HG02759 (cell line): ENCODE results near the gene WNT10A.

Experiments
- ATAC-seq: cut with Tn5 transposase; IDR thresholded peaks from one replicate; pipeline ENCODE4 v1.9.1; 2021; ENCODE audit warnings: mild to moderate bottlenecking, moderate library complexity; ENCODE audit not compliant: unreplicated experiment

Gene WNT10A

DNA sequence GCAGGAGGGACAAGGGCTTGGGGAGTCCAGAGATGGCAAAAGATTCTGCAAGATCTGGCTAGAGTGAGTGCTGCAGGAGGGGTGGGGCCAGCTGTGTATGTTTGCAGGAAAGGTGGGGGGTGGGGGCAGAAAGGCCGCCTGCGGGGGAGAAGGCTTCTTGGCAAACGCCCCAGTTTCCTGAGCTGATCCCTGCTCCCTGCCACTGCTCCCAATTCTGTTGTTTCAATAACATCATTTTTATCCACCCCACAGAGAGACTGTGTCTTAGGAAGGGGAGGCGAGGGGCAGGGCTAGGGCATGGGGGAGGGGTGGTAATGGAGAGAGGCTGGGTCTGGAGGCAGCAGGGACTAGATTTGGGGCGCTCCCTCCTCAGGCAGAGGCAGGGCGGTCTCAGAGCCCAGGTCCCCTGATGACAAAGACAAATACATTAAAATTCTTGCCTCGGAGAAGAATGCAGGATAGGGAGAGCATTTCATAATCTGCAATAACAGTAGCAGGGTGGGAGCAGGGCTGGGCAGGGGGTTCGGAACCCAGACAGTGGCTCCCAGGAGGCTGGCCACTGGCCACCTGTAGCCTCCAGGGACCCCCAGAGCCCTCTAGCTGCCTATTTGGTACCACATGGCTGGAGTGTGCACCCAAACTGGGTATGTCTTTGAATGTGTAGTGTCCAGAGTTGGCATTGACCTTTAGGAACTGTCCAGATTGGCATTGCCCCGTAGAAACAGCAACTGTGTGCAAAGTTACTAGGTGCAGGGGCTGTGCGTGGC is 23.1 kb upstream of the WNT10A start:
- no peak for ATAC-seq

DNA sequence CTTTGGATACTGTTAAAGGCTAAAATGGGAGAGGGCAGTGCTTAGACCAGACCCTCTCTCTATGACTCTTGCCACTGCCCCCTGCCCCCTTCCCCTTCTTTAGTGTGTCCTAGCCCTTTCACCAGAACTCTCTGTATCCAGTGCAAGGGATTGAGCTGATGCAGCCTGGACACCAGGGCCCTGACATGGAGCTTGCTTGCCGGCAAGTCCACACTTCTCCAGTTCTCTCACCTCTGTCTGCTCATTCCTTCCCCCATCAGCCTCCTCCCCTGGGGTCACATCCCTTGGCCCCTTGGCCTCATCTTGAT is 22.6 kb upstream of the WNT10A start:
- no peak for ATAC-seq

DNA sequence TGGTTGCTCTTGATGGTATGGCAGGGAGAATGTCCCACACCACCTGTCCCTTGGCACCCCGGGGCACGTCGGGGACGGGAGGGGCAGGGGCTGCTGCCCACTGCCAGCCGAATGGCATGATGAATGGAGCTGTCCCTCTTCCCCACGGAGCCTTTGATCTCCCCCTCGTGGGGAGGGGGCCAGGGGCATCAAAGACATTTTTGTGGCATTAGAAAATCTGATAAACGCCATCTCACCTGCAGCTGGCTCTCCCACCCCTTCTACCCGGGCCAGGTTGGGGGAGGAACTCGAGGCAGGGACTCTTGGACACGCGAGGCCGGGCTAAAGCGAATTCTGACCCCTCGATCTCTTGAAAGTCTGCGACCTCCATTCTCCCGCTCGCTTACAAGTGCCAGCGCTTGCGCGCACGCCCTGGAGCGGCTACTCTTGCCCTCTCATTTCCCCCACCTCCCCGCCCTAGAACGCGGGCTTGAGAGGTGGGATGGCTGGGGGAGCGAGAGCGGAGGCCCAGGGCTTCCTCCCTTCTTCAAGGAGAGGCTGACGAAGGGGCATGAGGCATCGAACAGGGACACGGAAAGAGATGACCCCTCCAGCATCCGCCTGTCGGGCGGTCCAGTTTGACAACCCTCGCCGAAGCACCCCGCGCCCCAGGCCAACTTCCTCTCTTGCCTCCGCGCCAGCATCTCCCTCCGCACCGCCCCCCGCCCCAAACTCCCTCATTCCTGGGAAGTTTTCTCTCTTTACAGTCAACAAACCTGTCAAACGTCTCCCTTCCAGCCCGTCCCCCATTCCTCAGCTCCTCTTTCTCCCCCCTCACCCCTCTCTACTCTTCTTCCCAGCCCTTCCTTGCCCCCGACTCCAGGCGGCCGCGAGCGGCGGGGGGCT is 21.7 kb upstream of the WNT10A start:
- ATAC-seq: no peak

DNA sequence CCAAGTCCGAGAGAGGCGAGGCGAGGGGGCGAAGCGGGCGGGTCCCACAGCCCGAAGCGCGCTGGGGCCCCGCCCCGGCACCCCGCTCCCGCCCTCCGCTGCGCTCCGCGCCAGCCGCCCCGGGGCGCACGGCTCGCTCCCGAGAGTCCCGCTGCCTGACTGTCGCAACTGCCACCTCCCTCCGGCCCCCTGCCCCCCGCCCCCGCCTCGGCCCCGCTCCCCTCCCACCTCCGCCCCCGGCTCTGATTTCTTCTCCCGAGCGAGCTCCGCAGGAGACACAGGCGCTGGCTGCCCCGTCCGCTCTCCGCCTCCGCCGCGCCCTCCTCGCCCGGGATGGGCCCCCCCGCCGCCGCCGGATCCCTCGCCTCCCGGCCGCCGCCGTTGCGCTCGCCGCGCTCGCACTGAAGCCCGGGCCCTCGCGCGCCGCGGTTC is 21.1 kb upstream of the WNT10A start, which contains the start of gene WNT6:
TSS of gene WNT6 (plus strand) at position 250 of the 432 bp plus-strand sequence. CDS start 233 bp downstream, outside the sequence.
- no peak for ATAC-seq

GRCh38 chr2:218859988-218860831 is 20.4 kb upstream of the WNT10A start:
- no peak for ATAC-seq

DNA sequence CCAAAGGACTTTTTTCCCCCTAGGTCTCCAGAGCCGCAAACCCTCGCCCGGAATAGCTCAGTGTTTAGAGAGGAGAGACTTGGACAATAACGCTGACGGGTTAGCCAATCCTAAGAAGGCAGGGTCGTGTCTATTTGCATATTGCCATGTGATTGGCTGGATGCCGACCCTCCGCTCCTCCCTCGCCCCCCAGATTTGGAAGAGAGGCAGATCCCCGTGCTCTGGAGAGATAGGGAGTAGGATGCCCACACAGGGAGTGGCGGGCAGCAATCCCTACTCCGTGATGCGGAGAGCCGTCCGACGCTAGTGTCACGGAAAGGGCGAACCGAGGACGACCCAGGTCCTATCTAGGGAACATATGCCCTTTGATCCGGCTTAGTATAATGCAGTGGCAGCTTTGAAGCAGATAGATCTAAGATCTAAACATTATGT is 19.7 kb upstream of the WNT10A start:
- ATAC-seq: no peak

- no peak for ATAC-seq
Observed at GRCh38 chr2:218861645-218862318, 18.9 kb upstream of the WNT10A start.

- ATAC-seq: no peak
Observed at GRCh38 chr2:218863021-218863520, 17.6 kb upstream of the WNT10A start.

DNA sequence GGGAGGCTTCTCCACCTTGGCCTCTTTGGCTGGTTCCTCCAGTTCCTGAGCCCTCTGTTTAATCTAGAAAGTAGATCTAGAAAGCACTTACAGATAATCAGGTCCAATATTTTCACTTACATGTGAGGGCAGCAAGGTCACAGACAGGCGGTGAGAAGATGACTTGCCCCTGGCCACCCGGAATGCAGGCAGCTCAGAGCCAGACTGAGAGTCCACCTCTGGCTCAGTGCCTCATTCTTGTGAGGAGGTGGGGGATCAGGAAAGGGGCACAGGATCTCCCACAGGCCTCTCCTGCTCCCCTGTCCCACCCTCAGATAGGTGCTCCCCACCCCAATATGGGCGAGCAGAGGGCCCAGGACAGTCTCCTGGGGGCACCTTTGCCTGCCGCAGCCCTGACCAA is 15.3 kb upstream of the WNT10A start:
- ATAC-seq: no peak

- ATAC-seq: no peak
Observed at GRCh38 chr2:218865999-218866398, 14.7 kb upstream of the WNT10A start.

DNA sequence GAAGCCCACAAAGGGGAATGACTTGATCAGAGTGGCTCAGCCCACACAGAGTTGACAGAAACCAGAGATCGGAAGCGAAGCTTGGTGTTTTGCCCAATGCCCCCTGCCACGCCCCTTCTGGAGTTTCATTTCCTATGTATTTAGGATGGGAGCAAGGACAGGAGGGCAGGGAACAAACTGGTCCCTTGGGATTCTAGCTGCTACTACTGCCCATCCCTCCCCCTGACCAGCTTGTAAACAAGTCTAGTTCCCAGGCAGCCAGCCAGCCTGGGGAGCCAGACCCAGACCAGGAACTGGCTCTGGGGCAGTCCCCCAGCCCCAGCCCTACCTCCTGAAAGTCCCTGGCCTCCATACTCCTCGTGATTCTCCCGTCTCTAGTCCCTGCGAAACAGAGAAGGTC is 12.8 kb upstream of the WNT10A start:
- ATAC-seq: no peak

GRCh38 chr2:218869064-218869463 is 11.6 kb upstream of the WNT10A start:
- ATAC-seq: no peak

DNA sequence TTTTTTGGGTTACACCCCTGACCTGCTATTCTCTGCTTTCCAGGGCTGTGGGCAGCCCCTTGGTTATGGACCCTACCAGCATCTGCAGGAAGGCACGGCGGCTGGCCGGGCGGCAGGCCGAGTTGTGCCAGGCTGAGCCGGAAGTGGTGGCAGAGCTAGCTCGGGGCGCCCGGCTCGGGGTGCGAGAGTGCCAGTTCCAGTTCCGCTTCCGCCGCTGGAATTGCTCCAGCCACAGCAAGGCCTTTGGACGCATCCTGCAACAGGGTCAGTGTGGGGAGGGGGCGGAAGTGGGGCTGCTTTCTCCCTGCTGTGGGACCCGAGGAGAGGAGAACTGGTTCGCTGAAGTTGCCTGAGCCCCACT is 9.7 kb upstream of the WNT10A start:
- no peak for ATAC-seq

DNA sequence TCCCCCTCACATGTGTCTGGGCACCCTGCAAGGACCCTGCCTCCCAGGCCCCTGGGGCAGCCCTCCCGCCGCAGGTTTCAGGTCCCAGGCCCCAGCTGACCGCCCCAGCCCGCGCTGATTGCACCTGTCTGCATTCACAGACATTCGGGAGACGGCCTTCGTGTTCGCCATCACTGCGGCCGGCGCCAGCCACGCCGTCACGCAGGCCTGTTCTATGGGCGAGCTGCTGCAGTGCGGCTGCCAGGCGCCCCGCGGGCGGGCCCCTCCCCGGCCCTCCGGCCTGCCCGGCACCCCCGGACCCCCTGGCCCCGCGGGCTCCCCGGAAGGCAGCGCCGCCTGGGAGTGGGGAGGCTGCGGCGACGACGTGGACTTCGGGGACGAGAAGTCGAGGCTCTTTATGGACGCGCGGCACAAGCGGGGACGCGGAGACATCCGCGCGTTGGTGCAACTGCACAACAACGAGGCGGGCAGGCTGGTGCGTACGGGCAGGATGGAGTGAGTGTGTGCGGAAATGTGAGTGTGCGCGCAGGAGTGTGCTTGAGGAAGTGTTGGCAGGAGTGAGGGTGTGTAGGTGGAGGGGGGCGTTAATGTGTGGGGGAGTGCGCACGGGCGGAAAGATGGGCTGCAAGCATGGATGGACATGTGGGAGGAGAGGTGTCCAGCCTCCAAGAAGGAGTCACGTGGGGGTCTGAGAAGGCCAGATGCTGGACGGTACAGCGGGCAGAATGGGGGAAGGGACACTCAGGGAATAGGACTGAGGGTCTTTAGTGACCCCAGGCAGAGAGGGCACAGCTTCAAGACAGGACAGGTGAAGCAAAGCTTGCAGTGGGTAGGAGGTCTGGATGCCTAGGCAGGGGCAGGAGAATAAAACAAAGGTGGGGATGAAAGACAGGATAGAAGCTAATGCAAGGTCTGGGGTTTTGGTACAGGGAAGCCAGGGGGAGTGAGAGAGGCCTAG is 9.0 kb upstream of the WNT10A start:
- no peak for ATAC-seq

- no peak for ATAC-seq
Observed at GRCh38 chr2:218872645-218873358, 7.8 kb upstream of the WNT10A start.

GRCh38 chr2:218873359-218874194 is 7.1 kb upstream of the WNT10A start:
- ATAC-seq: no peak

DNA sequence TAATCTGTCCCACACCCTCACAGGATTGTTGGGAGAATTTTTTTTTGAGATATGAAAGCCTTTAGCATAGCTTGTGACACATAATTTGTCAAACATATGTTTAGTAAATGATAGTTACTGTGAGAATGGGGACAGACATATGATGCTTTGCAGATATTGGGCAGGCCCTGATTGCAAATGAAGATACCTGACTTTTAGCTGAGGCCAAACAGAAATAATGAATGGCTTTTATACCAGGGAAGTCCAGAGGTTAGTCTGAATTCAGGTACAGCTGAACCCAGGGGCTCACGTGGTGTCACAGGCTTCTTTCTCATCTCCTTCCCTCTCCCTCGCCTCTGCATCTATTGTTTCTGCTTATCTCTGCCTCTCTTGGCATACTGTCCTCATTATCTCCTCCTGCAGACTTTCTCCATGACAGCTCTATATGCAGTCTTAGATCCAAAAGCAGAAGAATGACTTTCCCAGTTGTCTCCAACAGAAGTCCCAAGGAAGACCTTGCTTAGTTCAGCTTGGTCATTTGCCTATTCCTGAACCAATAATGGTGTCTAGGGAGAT is 4.9 kb upstream of the WNT10A start:
- no peak for ATAC-seq
